CD4-positive, alpha-beta T cell (primary cell): ENCODE results near the gene CLPSL1. TPM values are rescaled to one million over a fixed set of nuclear protein-coding genes. Genes with fewer than 3 reads are reported as not detected.

ENCODE experiments used
- ATAC-seq: fragments of 200-7000 bp; cut with Tn5 transposase; one replicate; pipeline ENCODE4 v1.10.0; 2022; ENCODE audit warnings: mild to moderate bottlenecking; ENCODE audit not compliant: poor library complexity
- CTCF ChIA-PET: fragments of 350-600 bp; sonication (Branson Sonifier 250); formaldehyde crosslinking; loops from one replicate; lab custom pipeline; 2021; ENCODE audit warnings: antibody characterized with exemption, inconsistent platforms; lab: Charles Lee
- POLR2A ChIA-PET: fragments of 350-600 bp; sonication (Branson Sonifier 250); formaldehyde crosslinking; loops from one replicate; lab custom pipeline; 2021; ENCODE audit warnings: antibody characterized with exemption, inconsistent platforms; lab: Charles Lee
- DNase-seq, 14 experiments: peaks; one replicate each; pipeline ENCODE4 v3.0.0-alpha.2; 2013 to 2020; ENCODE audit warnings: mixed read lengths in 2 of 14
- H3K27ac ChIP-seq, 2 donors: one replicate each; pipeline versions ENCODE4 v1.5.1 to v1.7.0; 2013; ENCODE audit warnings: low read length in 2 of 2, low read depth in 1 of 2, mild to moderate bottlenecking in 1 of 2
- H3K27me3 ChIP-seq, 2 experiments: 1 replicate in 1 of 2; 2 replicates in 1 of 2; pipeline versions ENCODE4 v1.6.1 to v1.7.0; 2013; ENCODE audit warnings: low read length in 2 of 2, control low read depth in 1 of 2, mild to moderate bottlenecking in 1 of 2, moderate library complexity in 1 of 2; ENCODE audit not compliant: insufficient read depth in 2 of 2, control insufficient read depth in 1 of 2
- H3K36me3 ChIP-seq: one replicate; pipeline ENCODE4 v1.6.1; 2013; ENCODE audit warnings: low read length, control low read depth; ENCODE audit not compliant: insufficient read depth
- H3K4me1 ChIP-seq: one replicate; pipeline ENCODE4 v1.6.1; 2013; ENCODE audit warnings: low read length, control low read depth; ENCODE audit not compliant: insufficient read depth
- H3K4me3 ChIP-seq: one replicate; pipeline ENCODE4 v1.5.1; 2013; ENCODE audit warnings: mild to moderate bottlenecking, low read length, moderate library complexity
- H3K9me3 ChIP-seq, 2 experiments: 1 replicate in 1 of 2; 2 replicates in 1 of 2; pipeline versions ENCODE4 v1.6.1 to v1.7.0; 2013; ENCODE audit warnings: low read length in 2 of 2, mild to moderate bottlenecking in 2 of 2, control low read depth in 1 of 2, moderate library complexity in 1 of 2; ENCODE audit not compliant: control insufficient read depth in 1 of 2, insufficient read depth in 1 of 2
- H3K27ac Mint-ChIP-seq: one replicate; pipeline ENCODE4 v1.8.0; 2020; ENCODE audit warnings: mixed read lengths
- H3K27me3 Mint-ChIP-seq: one replicate; pipeline ENCODE4 v1.8.0; 2021; ENCODE audit warnings: mixed read lengths
- H3K36me3 Mint-ChIP-seq: one replicate; pipeline ENCODE4 v1.8.0; 2021; ENCODE audit warnings: low read depth, mixed read lengths
- H3K4me1 Mint-ChIP-seq: one replicate; pipeline ENCODE4 v1.8.0; 2021; ENCODE audit warnings: low read depth, mixed read lengths
- H3K4me3 Mint-ChIP-seq: one replicate; pipeline ENCODE4 v1.8.0; 2020; ENCODE audit warnings: mild to moderate bottlenecking, mixed read lengths
- H3K9me3 Mint-ChIP-seq: one replicate; pipeline ENCODE4 v1.8.0; 2020; ENCODE audit warnings: mixed read lengths
- intact Hi-C, 2 experiments: fragments of 100-400 bp; cut with DNase I in 1 of 2; cut with micrococcal nuclease in 1 of 2; formaldehyde crosslinking; loops; one replicate each; pipeline versions ENCODE4 v1.15.1 to v1.9.0; 2023 to 2025; cut with DNase I, micrococcal nuclease
- total RNA-seq, 174 experiments: library from RNA in 2 of 174; stranded (reverse) in 2 of 174; gene quantifications; one replicate each; pipeline ENCODE4 v1.2.3 and lab custom pipeline; 2021 to 2026
- TF ChIP-seq, protein P1 (sequence below): fragments of 200-600 bp; IDR thresholded peaks from one replicate; pipeline ENCODE4 v1.8.0; 2022; ENCODE audit warnings: antibody characterized with exemption, mild to moderate bottlenecking

Gene CLPSL1
- total RNA-seq, 2 experiments from 2014 or later, result not detected

DNA sequence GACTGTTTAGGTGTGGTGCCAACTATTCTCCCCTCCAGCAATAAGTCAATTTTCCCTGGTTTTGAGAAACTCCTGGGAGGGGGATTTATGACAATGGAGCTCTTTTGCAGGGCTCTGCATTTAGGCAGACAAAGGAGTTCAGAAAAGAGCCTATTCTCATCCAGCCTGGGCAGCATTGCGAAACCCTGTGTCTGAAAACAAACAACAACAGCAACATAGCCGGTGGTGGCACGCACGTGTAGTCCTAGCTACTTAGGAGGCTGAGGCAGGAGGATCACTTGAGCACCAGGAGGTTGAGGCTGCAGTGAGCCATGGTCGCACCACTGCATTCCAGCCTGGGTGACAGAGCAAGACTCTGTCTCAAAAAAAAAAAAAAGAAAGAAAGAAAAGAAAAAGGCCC lies 9.9 kb downstream of the CLPSL1 start:
- no peak overlapping the region for H3K27ac Mint-ChIP-seq
- DNase-seq (no peak), ATAC-seq (no peak)
- no peaks in the 10 kb centered on the region for H3K9me3 Mint-ChIP-seq
- intact Hi-C loops, result no loop called here
- peaks cover 50% of the 10 kb centered on the region for H3K27me3 Mint-ChIP-seq
- peaks cover 5% of the 10 kb centered on the region for H3K4me1 ChIP-seq
- TF ChIP-seq, protein P1, sequence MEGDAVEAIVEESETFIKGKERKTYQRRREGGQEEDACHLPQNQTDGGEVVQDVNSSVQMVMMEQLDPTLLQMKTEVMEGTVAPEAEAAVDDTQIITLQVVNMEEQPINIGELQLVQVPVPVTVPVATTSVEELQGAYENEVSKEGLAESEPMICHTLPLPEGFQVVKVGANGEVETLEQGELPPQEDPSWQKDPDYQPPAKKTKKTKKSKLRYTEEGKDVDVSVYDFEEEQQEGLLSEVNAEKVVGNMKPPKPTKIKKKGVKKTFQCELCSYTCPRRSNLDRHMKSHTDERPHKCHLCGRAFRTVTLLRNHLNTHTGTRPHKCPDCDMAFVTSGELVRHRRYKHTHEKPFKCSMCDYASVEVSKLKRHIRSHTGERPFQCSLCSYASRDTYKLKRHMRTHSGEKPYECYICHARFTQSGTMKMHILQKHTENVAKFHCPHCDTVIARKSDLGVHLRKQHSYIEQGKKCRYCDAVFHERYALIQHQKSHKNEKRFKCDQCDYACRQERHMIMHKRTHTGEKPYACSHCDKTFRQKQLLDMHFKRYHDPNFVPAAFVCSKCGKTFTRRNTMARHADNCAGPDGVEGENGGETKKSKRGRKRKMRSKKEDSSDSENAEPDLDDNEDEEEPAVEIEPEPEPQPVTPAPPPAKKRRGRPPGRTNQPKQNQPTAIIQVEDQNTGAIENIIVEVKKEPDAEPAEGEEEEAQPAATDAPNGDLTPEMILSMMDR, result no peak
- no peaks in the 10 kb centered on the region for H3K36me3 ChIP-seq
- ChIA-PET POLR2A (no interaction called here), CTCF (no interaction called here)
- H3K4me3 ChIP-seq, result no peak overlapping the region
- no peaks in the 10 kb centered on the region for H3K4me1 Mint-ChIP-seq
- H3K36me3 Mint-ChIP-seq, result no peaks in the 10 kb centered on the region
- H3K27ac ChIP-seq, result no peak overlapping the region
- peaks cover 24 to 25% of the 10 kb centered on the region in 2 experiments for H3K27me3 ChIP-seq
- H3K9me3 ChIP-seq, result peaks cover 0 to 11% of the 10 kb centered on the region in 2 experiments
- no peak overlapping the region for H3K4me3 Mint-ChIP-seq

DNA sequence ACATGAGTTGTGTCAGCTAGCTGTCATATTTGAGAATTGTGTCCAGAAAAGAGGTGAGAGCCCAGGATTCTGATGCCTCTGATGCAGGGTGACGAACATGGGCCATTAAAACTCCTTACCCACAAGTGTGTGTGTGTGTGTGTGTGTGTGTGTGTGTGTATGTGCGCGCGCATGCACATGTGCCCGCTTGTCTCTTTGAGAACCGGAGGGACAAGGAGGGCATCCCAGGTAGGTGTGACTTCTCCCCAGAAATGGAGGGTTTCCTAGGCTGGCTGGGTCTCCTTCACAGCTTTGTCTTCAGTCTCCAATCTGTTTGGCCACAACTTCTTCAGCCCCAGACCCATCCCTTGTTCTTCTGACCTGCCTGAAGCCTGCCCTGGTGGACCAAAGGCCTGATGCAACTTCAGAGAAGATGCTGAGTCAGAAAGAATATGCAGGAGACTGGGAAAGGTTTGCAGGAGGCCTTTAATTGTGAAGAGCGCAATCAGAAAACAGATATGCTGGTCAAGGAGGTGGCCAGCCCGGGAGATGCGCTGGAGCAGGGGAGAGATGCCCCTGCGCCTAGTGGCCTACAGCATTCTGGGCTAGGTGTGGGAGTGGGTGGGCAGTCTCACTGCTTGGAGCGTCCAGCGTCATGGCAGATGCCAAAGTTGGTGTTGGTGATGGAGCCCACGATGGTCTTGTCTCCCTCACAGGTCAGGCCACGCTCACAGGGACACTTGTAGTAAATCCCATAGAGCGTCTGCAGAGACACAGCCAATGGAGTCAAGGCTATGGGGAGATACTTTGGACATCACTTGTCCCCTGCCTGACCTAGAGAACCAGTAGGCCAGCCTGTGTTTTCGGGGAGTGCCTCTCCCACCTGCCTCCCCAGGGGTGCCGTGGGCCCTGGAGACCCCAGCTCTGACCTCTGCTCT lies 14.0 kb downstream of the CLPSL1 start:
- no peaks in the 10 kb centered on the region for H3K36me3 ChIP-seq
- Mint-ChIP-seq H3K4me3 (no peak overlapping the region), H3K4me1 (no peaks in the 10 kb centered on the region), H3K9me3 (no peaks in the 10 kb centered on the region), H3K27ac (no peak overlapping the region), H3K27me3 (peaks cover 17% of the 10 kb centered on the region), H3K36me3 (no peaks in the 10 kb centered on the region)
- TF ChIP-seq, protein P1, result no peak
- ChIA-PET CTCF (no interaction called here), POLR2A (no interaction called here)
- no peak overlapping the region for H3K27ac ChIP-seq
- H3K9me3 ChIP-seq, result peaks cover 0 to 3% of the 10 kb centered on the region in 2 experiments
- no peaks in the 10 kb centered on the region for H3K27me3 ChIP-seq
- intact Hi-C loops, result no loop called here
- H3K4me1 ChIP-seq, result no peaks in the 10 kb centered on the region
- ATAC-seq (no peak), DNase-seq (no peak)
- H3K4me3 ChIP-seq, result no peak overlapping the region

- no peaks in the 10 kb centered on the region for H3K4me1 Mint-ChIP-seq
- peaks cover 0 to 3% of the 10 kb centered on the region in 2 experiments for H3K9me3 ChIP-seq
- no peaks in the 10 kb centered on the region for H3K9me3 Mint-ChIP-seq
- intact Hi-C loops, result no loop called here
- H3K27ac ChIP-seq, result no peak overlapping the region
- ChIA-PET POLR2A (no interaction called here), CTCF (no interaction called here)
- H3K27me3 ChIP-seq, result no peaks in the 10 kb centered on the region
- no peaks in the 10 kb centered on the region for H3K36me3 Mint-ChIP-seq
- DNase-seq, result no peak
- H3K4me3 Mint-ChIP-seq, result no peak overlapping the region
- no peaks in the 10 kb centered on the region for H3K36me3 ChIP-seq
- no peaks in the 10 kb centered on the region for H3K4me1 ChIP-seq
- no peak for ATAC-seq
- peaks cover 18% of the 10 kb centered on the region for H3K27me3 Mint-ChIP-seq
- H3K27ac Mint-ChIP-seq, result no peak overlapping the region
- TF ChIP-seq, protein P1, result no peak
- H3K4me3 ChIP-seq, result no peak overlapping the region
Observed at GRCh38 chr6:35795453-35796071, 14.7 kb downstream of the CLPSL1 start.
